GM10248 (cell line): Measurements from ENCODE around the gene RCVRN.

Source experiments
- CTCF ChIA-PET: fragments of 300-600 bp; sonication (Branson Sonifier 250); formaldehyde crosslinking; extraction: SDS; loops from one replicate; lab custom pipeline; 2021; ENCODE audit warnings: antibody characterized with exemption; lab: Yijun Ruan, JAX
- POLR2A ChIA-PET: fragments of 350-650 bp; sonication (Branson Sonifier 250); formaldehyde crosslinking; extraction: SDS; loops from one replicate; lab custom pipeline; 2020; ENCODE audit warnings: antibody characterized with exemption; lab: Yijun Ruan, JAX
- DNase-seq: peaks from one replicate; pipeline ENCODE4 v3.0.0; 2012; ENCODE audit errors: extremely low spot score
- TF ChIP-seq, protein P1 (sequence below): IDR thresholded peaks from 2 replicates; pipeline ENCODE4 v1.5.1; 2012; ENCODE audit warnings: mild to moderate bottlenecking, low read depth; ENCODE audit errors: extremely low read depth, missing control alignments, control extremely low read depth

RCVRN gene

GRCh38 chr17:9904277-9905077, 594 bp downstream of the RCVRN start:
- TF ChIP-seq, protein P1, sequence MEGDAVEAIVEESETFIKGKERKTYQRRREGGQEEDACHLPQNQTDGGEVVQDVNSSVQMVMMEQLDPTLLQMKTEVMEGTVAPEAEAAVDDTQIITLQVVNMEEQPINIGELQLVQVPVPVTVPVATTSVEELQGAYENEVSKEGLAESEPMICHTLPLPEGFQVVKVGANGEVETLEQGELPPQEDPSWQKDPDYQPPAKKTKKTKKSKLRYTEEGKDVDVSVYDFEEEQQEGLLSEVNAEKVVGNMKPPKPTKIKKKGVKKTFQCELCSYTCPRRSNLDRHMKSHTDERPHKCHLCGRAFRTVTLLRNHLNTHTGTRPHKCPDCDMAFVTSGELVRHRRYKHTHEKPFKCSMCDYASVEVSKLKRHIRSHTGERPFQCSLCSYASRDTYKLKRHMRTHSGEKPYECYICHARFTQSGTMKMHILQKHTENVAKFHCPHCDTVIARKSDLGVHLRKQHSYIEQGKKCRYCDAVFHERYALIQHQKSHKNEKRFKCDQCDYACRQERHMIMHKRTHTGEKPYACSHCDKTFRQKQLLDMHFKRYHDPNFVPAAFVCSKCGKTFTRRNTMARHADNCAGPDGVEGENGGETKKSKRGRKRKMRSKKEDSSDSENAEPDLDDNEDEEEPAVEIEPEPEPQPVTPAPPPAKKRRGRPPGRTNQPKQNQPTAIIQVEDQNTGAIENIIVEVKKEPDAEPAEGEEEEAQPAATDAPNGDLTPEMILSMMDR = no peak
- DNase-seq = no peak
- CTCF ChIA-PET = interaction anchor here (1.0 to 1.2 kb wide), 4 partner anchors 15 to 710 kb away, joined by 3 read pairs; no protein-coding TSS in a partner anchor
- POLR2A ChIA-PET = no interaction called here

DNA sequence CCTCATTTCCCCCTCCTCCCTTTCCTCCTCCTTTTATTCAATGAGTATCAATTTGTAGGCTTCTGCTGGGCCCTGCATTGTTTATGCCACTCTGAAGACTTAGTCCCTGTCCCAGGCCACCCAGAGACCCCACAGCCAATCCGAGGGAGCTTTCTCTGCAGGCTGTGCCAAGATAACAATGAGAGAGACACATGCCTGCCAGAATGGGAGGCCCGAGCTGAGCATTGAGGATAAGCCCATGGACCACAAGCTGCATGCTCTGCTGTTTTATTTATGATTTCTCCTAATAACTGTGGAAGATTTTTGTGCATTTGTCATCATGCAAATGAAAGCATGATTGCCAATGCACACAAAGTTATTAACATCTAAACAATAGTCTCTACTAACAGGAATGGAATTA, 3.0 kb downstream of the RCVRN start:
- DNase-seq = no peak
- ChIA-PET POLR2A (no interaction called here), CTCF (interaction anchor here (1.1 kb wide), 1 partner anchor 11 kb away, joined by 3 read pairs; no protein-coding TSS in a partner anchor)
- TF ChIP-seq, protein P1 = no peak

GRCh38 chr17:9900784-9901183, 4.3 kb downstream of the RCVRN start:
- DNase-seq = no peak
- TF ChIP-seq, protein P1 = no peak
- ChIA-PET POLR2A (no interaction called here), CTCF (interaction anchor here (1.1 kb wide), 1 partner anchor 24 kb away, joined by 4 read pairs; no protein-coding TSS in a partner anchor)

GRCh38 chr17:9900044-9900594, 5.0 kb downstream of the RCVRN start:
- TF ChIP-seq, protein P1 = no peak

DNA sequence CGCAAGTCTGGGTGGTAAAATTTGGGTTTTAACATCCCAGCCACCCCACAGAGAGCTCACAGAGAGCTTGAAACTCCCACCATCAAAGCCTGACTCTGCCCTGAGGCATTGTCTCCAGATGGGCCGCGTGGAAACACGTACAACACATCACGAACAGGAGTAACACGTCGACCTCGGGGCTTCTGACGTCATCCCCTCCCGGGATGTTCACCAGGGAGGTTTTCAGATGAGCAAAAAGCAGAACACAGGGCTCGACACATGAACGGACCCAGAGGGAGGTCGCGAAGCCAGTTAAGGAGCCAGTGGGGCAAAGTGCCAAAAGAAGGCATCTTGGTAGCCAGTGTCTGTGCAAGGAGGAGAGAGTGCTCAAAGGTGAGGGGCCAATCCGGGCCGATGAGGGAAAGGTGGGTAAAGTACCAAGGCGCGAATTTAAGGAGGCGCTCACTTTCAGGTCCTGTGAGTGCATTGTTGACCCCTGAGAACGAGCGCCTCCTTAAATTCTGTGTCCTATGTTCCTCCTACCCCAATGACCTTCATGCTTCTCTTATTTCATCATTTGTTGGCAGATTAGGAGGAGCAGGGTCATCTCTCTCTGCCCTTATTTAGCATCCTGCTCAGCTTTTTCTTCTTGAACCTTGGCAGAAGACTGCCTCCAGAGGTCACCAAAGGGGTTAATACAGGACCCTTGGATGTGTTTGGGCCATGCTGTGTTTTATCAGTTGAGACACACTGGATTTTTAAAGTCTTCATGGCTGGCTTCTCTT, 5.6 kb downstream of the RCVRN start:
- POLR2A ChIA-PET = no interaction called here
- CTCF ChIA-PET = no interaction called here

More at GRCh38 chr17:9900044-9900594, 5.0 kb downstream of the RCVRN start:
- DNase-seq = no peak
- ChIA-PET POLR2A (no interaction called here), CTCF (interaction anchor here (1.1 kb wide), 1 partner anchor 24 kb away, joined by 4 read pairs; no protein-coding TSS in a partner anchor)

More for the DNA sequence above, 5.6 kb downstream of the RCVRN start:
- TF ChIP-seq, protein P1 = no peak
- no peak for DNase-seq
